ENCODE data around the gene SLC35G2. TPM values are rescaled to one million over a fixed set of nuclear protein-coding genes. Genes with fewer than 3 reads are reported as not detected.
A peak's percentile ranks its signal among the peaks of the same experiment; 100 is the strongest.

Gene SLC35G2
- total and polyA plus RNA-seq, 3 experiments from 2014 or later = 0.35 to 3.3 (median 2.7) TPM

DNA sequence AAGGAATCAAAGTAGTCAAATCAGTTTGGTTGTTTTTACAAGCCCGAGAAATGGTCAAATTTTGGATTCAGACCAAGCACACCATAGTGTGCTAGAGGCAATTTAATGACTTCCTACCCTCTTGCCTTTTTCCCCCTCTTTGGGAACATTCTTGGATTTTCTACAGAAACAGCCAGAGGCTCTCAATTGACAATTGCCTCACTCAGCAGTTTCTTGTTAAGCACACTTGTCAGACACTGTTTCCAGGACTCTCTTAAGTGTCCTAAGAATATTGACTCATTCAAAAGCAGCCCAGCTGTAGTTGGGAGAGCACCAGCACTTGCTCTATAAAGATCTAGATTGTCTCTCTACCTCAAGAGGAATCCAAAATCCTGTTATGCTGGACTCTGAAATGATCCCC is 1.5 kb upstream of the SLC35G2 start:
- Histone ChIP-seq H3K4me3 (ENCODE audit: low read length) (no peak overlapping the region), H3K4me1 (ENCODE audit: insufficient read depth, low read length) (peaks cover 20% of the 10 kb centered on the region), H3K27ac (ENCODE audit: low read depth, low read length) (no peak overlapping the region), H3K36me3 (ENCODE audit: insufficient read depth, low read length) (no peaks in the 10 kb centered on the region), H3K9me3 (ENCODE audit: low read length) (no peaks in the 10 kb centered on the region), H3K27me3 (ENCODE audit: insufficient read depth, low read length, poor library complexity, severe bottlenecking) (peaks cover 24% of the 10 kb centered on the region)
- H3K27ac Mint-ChIP-seq = peak overlapping the region in 1 of 8 donors; percentile 30
- peaks cover 0 to 5% (median 0%) of the 10 kb centered on the region in 3 donors for H3K36me3 Mint-ChIP-seq
- peaks cover 19 to 26% (median 24%) of the 10 kb centered on the region in 3 donors for H3K4me1 Mint-ChIP-seq
- peak overlapping the region in 5 of 7 donors; percentile 18 to 92 (median 87) for H3K4me3 Mint-ChIP-seq
- ChIA-PET POLR2A (no interaction called here), CTCF (no interaction called here)
- no peaks in the 10 kb centered on the region for H3K9me3 Mint-ChIP-seq
- DNase-seq = no peak
- H3K27me3 Mint-ChIP-seq = peaks cover 26 to 34% of the 10 kb centered on the region in 2 donors

DNA sequence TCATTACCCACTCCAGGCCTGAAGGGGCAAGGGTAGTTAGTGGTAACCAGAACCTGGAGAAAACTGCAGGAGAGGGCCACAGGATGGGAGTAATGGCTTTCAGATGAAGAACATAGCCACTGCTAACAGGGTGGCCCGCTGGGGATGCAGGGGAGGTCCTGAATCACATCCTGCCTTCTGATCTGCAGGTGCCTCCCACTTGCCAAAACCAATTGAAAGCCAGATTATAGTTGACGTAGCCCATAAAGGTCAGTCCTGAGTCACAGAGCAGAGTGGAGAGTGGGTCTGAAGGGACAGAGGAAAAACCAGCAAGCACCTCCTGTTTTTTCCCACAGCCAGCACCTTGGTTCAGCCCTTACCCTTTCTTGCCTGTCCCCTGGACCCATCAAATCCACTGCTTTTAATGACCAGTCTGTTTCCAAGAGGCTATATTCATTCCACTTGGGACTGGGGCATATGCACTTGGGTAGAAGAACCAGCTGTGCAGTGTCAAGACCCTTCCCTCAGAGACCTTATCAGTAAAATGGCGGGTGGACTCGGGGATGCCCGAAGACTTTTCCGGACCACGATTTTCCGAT is 646 bp upstream of the SLC35G2 start:
- peak overlapping the region in 7 of 8 donors; percentile 38 to 96 (median 73) for H3K27ac Mint-ChIP-seq
- peak overlapping the region; percentile 25 for H3K27ac ChIP-seq (ENCODE audit: low read depth, low read length)
- H3K4me3 ChIP-seq (ENCODE audit: low read length) = peak overlapping the region; percentile 67
- DNase-seq = peak in 4 of 5 donors; percentile 0 to 52 (median 4)
- H3K9me3 ChIP-seq (ENCODE audit: low read length) = no peaks in the 10 kb centered on the region
- no peaks in the 10 kb centered on the region for H3K36me3 ChIP-seq (ENCODE audit: insufficient read depth, low read length)
- ChIA-PET POLR2A (no interaction called here), CTCF (no interaction called here)
- H3K27me3 Mint-ChIP-seq = peaks cover 27 to 34% of the 10 kb centered on the region in 2 donors
- peaks cover 0 to 5% (median 0%) of the 10 kb centered on the region in 3 donors for H3K36me3 Mint-ChIP-seq
- peaks cover 20% of the 10 kb centered on the region for H3K4me1 ChIP-seq (ENCODE audit: insufficient read depth, low read length)
- peak overlapping the region; percentile 86 to 96 (median 92) for H3K4me3 Mint-ChIP-seq
- H3K9me3 Mint-ChIP-seq = peaks cover 0 to 3% (median 0%) of the 10 kb centered on the region in 5 donors
- H3K27me3 ChIP-seq (ENCODE audit: insufficient read depth, low read length, poor library complexity, severe bottlenecking) = peaks cover 24% of the 10 kb centered on the region
- H3K4me1 Mint-ChIP-seq = peaks cover 19 to 26% (median 24%) of the 10 kb centered on the region in 3 donors

DNA sequence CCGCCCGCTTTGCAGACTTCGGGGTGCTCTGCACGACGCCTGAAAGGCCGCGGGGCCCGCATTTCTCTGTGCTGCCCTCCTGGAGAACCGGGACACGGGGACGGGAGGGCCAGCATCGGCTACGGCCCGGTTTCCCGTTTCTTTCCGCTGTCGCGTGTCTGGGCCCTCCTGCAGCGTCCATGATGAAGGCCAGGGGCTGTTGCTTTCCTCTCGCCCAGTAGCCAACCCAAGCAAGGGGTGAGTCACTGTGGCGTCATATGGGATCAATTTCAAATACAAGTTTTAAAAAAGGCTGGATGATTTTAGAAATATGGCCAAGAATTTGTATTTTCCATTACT is 435 bp downstream of the SLC35G2 start:
- Mint-ChIP-seq H3K9me3 (peaks cover 0 to 6% (median 1%) of the 10 kb centered on the region in 5 donors), H3K4me1 (peaks cover 19 to 26% (median 24%) of the 10 kb centered on the region in 3 donors), H3K4me3 (peak overlapping the region; percentile 85 to 96 (median 88)), H3K27me3 (peaks cover 29 to 34% of the 10 kb centered on the region in 2 donors), H3K36me3 (peaks cover 0 to 5% (median 3%) of the 10 kb centered on the region in 3 donors), H3K27ac (peak overlapping the region in 6 of 8 donors; percentile 6 to 92 (median 69))
- Histone ChIP-seq H3K27ac (ENCODE audit: low read depth, low read length) (peak overlapping the region; percentile 25), H3K4me1 (ENCODE audit: insufficient read depth, low read length) (peaks cover 20% of the 10 kb centered on the region), H3K9me3 (ENCODE audit: low read length) (no peaks in the 10 kb centered on the region), H3K4me3 (ENCODE audit: low read length) (peak overlapping the region; percentile 67), H3K36me3 (ENCODE audit: insufficient read depth, low read length) (no peaks in the 10 kb centered on the region), H3K27me3 (ENCODE audit: insufficient read depth, low read length, poor library complexity, severe bottlenecking) (peaks cover 24% of the 10 kb centered on the region)
- peak in 2 of 5 donors; percentile 1 to 6 for DNase-seq
- CTCF ChIA-PET = no interaction called here
- POLR2A ChIA-PET = no interaction called here

DNA sequence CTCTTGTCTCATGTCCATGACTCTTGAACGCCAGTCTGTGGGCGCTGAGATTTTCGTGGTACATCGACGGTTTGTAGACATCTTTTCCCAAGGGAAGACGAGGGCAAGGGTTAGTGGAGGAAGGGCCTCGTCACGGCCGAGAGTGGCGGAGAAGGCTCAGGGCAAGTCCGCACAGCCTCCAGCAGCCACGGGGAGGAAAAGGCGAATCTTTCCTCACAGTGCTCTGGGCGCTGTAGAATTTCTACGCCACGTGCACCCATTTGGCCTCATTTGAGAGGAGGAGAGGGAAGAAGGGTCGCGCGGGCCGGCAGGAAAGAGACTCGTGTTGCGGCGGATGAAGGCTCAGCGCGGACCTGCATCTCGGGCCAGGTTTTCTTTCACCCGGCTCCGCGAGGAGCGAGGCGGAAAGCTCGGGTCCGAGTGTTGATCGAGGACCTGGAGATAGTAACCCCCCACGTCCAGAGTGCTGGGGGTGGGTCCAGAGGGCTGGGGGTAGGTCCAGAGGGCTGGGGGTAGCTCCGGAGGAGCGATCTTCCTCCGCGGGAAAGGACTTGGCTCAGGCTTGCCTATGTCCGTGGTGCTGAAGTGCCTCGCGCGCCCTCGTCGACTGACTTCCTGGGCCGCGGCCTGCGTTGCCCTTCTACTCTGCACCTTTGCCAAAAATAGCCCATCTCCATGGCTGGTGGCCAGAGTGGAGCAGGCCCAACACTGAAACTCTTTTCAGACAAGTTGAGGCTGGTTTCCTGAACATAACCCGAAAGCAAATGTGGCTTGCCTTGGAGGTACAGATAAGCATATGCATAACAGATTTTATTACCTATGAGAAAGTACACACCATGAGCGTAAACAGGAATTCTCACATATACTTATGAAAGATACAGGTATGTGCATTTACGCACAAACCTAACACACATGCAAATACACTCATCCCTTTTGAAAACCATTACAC is 1.1 kb downstream of the SLC35G2 start:
- Mint-ChIP-seq H3K36me3 (peaks cover 0 to 5% (median 3%) of the 10 kb centered on the region in 3 donors), H3K27me3 (peaks cover 34% of the 10 kb centered on the region in 2 donors), H3K27ac (peak overlapping the region in 6 of 8 donors; percentile 6 to 92 (median 69)), H3K4me1 (peaks cover 19 to 26% (median 24%) of the 10 kb centered on the region in 3 donors), H3K4me3 (peak overlapping the region; percentile 85 to 96 (median 88)), H3K9me3 (peaks cover 0 to 6% (median 2%) of the 10 kb centered on the region in 5 donors)
- ChIA-PET CTCF (interaction anchor here (1.5 kb wide), 1 partner anchor 68 kb away, joined by 3 read pairs; the partner anchor contains the start of gene STAG1), POLR2A (no interaction called here)
- Histone ChIP-seq H3K4me3 (ENCODE audit: low read length) (peak overlapping the region; percentile 67), H3K36me3 (ENCODE audit: insufficient read depth, low read length) (no peaks in the 10 kb centered on the region), H3K27me3 (ENCODE audit: insufficient read depth, low read length, poor library complexity, severe bottlenecking) (peaks cover 24% of the 10 kb centered on the region), H3K4me1 (ENCODE audit: insufficient read depth, low read length) (peaks cover 20% of the 10 kb centered on the region), H3K9me3 (ENCODE audit: low read length) (no peaks in the 10 kb centered on the region), H3K27ac (ENCODE audit: low read depth, low read length) (no peak overlapping the region)
- DNase-seq = peak; percentile 9 to 54 (median 20)

DNA sequence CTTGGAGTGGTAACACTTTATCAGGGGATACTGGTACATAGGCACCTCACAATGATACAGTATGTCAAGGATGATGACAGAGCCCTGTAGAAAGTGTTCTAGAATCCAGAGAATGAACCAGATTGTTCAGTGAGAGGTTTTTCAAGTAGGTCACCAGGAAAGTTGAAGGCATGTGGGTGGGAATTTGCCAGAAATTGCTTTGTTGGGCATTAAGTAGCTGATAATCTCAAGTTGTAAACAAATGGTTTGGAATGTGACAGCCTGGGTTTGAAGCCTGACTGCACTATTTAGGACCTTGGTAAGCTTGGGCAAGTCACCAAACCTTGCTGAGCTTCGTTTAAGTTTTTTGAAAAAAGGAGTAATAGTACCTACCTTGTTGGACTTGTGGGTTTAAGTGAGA is 12.5 kb downstream of the SLC35G2 start:
- Mint-ChIP-seq H3K4me3 (no peak overlapping the region), H3K9me3 (peaks cover 0 to 4% (median 0%) of the 10 kb centered on the region in 5 donors), H3K4me1 (no peaks in the 10 kb centered on the region), H3K27ac (no peak overlapping the region), H3K36me3 (peaks cover 0 to 18% (median 1%) of the 10 kb centered on the region in 3 donors), H3K27me3 (peaks cover 5 to 29% of the 10 kb centered on the region in 2 donors)
- no peak for DNase-seq
- H3K36me3 ChIP-seq (ENCODE audit: insufficient read depth, low read length) = no peaks in the 10 kb centered on the region
- ChIA-PET CTCF (interaction anchor here (1.2 kb wide), 1 partner anchor 182 kb away, joined by 4 read pairs; no protein-coding TSS in a partner anchor), POLR2A (no interaction called here)
- no peaks in the 10 kb centered on the region for H3K9me3 ChIP-seq (ENCODE audit: low read length)
- no peaks in the 10 kb centered on the region for H3K27me3 ChIP-seq (ENCODE audit: insufficient read depth, low read length, poor library complexity, severe bottlenecking)
- no peaks in the 10 kb centered on the region for H3K4me1 ChIP-seq (ENCODE audit: insufficient read depth, low read length)
- no peak overlapping the region for H3K27ac ChIP-seq (ENCODE audit: low read depth, low read length)
- H3K4me3 ChIP-seq (ENCODE audit: low read length) = no peak overlapping the region

DNA sequence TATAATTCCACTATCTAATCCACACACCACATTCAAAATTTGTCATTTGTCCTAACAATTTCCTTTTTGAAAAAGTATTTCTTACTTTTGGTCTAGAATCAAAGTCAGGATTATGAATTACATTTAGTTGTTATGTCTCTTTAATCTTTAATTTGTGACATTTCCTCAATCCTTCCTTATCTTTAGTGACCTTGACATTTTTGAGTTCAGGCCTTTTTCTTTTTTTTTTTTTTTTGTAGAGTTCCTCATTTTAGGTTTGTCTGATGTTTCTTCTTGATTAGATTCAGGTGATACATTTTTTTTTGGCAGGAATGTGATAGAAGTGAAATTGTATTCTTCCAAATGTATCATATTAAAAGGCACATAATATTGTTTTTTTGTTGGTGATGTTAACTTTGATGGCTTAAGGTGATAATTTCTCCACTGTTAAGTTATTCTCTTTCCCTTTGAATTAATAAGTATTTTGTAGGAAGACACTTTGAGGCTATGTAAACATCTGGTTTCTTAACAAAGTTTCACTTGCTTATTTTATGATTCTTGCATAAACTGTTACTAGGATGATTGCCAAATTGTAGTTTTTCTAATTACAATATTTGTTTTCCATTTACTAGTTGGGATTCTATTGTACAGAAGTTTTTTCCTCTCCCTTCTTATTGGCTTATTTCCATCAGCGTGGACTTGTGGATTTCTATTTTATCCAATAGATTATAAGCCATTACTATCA is 16.3 kb downstream of the SLC35G2 start:
- H3K36me3 Mint-ChIP-seq = peaks cover 4 to 11% (median 8%) of the 10 kb centered on the region in 3 donors
- Histone ChIP-seq H3K4me3 (ENCODE audit: low read length) (no peak overlapping the region), H3K27me3 (ENCODE audit: insufficient read depth, low read length, poor library complexity, severe bottlenecking) (no peaks in the 10 kb centered on the region), H3K36me3 (ENCODE audit: insufficient read depth, low read length) (no peaks in the 10 kb centered on the region), H3K27ac (ENCODE audit: low read depth, low read length) (no peak overlapping the region), H3K9me3 (ENCODE audit: low read length) (no peaks in the 10 kb centered on the region), H3K4me1 (ENCODE audit: insufficient read depth, low read length) (no peaks in the 10 kb centered on the region)
- H3K27me3 Mint-ChIP-seq = peaks cover 0 to 16% of the 10 kb centered on the region in 2 donors
- no peak overlapping the region for H3K4me3 Mint-ChIP-seq
- DNase-seq = no peak
- ChIA-PET POLR2A (no interaction called here), CTCF (no interaction called here)
- H3K4me1 Mint-ChIP-seq = peaks cover 6 to 17% (median 6%) of the 10 kb centered on the region in 3 donors
- H3K9me3 Mint-ChIP-seq = peaks cover 0 to 2% (median 0%) of the 10 kb centered on the region in 5 donors
- peak overlapping the region in 1 of 8 donors; percentile 38 for H3K27ac Mint-ChIP-seq

DNA sequence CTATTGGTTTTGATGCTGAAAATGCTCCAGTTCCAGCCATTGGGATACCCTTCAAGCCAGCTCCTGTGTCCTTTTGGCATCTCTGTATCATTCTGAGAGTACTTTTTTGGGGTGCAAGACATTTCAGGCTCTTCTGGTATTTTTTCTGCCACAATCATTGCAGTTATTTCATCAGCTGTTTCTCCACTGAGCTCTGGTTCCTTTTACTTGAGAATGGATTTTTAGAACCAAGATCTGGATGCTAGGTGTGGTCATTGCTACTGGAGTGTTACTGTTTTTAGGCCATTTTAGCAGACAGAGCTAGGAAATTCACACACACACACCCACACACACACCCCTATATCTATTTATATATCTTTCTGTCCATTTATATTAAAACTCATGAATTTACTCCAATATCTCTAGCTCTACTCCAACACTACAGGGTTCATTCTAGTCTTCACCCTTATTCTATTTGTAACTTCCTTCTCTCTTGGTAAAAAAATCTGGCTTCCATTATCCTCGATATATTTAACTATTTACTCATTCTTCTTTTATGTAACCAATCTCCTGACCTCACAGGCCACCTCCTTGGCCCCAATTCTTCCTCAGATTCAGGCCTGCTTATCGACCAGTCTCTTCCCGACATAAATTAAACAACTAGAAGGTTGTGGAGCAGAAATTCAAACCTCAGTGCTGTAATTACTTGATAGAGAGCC is 17.0 kb downstream of the SLC35G2 start:
- H3K4me3 ChIP-seq (ENCODE audit: low read length) = no peak overlapping the region
- no peaks in the 10 kb centered on the region for H3K9me3 ChIP-seq (ENCODE audit: low read length)
- Mint-ChIP-seq H3K9me3 (no peaks in the 10 kb centered on the region), H3K4me1 (peaks cover 6 to 17% (median 6%) of the 10 kb centered on the region in 3 donors), H3K36me3 (peaks cover 3 to 11% (median 4%) of the 10 kb centered on the region in 3 donors), H3K4me3 (no peak overlapping the region), H3K27ac (no peak overlapping the region), H3K27me3 (peaks cover 0 to 11% of the 10 kb centered on the region in 2 donors)
- H3K27me3 ChIP-seq (ENCODE audit: insufficient read depth, low read length, poor library complexity, severe bottlenecking) = no peaks in the 10 kb centered on the region
- no peaks in the 10 kb centered on the region for H3K36me3 ChIP-seq (ENCODE audit: insufficient read depth, low read length)
- H3K4me1 ChIP-seq (ENCODE audit: insufficient read depth, low read length) = no peaks in the 10 kb centered on the region
- CTCF ChIA-PET = no interaction called here
- DNase-seq = no peak
- H3K27ac ChIP-seq (ENCODE audit: low read depth, low read length) = no peak overlapping the region
- POLR2A ChIA-PET = no interaction called here
